ENCODE measurements around the gene NRTN.
"Not testable (repeated sequence)": the region's sequence is repeated elsewhere in the genome, so short reads cannot be mapped to it uniquely, and the experiment has no call there.

NRTN gene

DNA sequence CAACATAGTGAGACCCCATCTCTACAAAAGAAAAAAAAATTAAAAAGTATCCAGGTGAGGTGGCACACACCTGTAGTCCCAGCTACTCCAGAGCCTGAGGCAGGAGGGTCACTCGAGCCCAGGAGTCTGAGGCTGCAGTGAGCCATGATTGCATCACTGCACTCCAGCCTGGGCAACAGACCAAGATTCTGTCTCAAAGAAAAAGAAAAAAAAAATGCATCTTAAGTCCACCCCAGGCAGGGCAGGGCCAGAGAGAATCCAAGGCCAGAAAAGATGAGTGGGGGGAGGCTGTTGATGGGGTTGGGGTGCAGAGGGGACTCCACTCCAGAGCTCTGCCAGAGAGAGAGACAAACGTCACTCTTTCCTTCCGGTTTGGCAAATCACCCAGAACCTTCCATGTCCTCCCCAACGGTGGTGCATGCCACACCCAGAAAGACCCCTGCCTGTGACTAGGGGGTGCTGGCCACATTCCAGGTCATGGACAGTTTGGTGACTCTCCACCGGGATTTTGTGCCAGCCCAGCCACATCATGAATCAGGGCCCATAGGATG lies 46.0 kb downstream of the NRTN start:
- no peak for DNase-seq (ENCODE audit: low read depth in 1 of 2, low spot score in 1 of 2)
- TF ChIP-seq GABPA (IDR thresholded peaks at IDR 0.05; ENCODE audit: low read depth), result no peak
- TF ChIP-seq, protein P1, sequence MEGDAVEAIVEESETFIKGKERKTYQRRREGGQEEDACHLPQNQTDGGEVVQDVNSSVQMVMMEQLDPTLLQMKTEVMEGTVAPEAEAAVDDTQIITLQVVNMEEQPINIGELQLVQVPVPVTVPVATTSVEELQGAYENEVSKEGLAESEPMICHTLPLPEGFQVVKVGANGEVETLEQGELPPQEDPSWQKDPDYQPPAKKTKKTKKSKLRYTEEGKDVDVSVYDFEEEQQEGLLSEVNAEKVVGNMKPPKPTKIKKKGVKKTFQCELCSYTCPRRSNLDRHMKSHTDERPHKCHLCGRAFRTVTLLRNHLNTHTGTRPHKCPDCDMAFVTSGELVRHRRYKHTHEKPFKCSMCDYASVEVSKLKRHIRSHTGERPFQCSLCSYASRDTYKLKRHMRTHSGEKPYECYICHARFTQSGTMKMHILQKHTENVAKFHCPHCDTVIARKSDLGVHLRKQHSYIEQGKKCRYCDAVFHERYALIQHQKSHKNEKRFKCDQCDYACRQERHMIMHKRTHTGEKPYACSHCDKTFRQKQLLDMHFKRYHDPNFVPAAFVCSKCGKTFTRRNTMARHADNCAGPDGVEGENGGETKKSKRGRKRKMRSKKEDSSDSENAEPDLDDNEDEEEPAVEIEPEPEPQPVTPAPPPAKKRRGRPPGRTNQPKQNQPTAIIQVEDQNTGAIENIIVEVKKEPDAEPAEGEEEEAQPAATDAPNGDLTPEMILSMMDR (IDR thresholded peaks at IDR 0.05; ENCODE audit: insufficient read depth, low read length), result no peak
- TF ChIP-seq POLR2AphosphoS5 (IDR thresholded peaks at IDR 0.05; ENCODE audit: low read depth), result no peak
- TF ChIP-seq, protein P2, sequence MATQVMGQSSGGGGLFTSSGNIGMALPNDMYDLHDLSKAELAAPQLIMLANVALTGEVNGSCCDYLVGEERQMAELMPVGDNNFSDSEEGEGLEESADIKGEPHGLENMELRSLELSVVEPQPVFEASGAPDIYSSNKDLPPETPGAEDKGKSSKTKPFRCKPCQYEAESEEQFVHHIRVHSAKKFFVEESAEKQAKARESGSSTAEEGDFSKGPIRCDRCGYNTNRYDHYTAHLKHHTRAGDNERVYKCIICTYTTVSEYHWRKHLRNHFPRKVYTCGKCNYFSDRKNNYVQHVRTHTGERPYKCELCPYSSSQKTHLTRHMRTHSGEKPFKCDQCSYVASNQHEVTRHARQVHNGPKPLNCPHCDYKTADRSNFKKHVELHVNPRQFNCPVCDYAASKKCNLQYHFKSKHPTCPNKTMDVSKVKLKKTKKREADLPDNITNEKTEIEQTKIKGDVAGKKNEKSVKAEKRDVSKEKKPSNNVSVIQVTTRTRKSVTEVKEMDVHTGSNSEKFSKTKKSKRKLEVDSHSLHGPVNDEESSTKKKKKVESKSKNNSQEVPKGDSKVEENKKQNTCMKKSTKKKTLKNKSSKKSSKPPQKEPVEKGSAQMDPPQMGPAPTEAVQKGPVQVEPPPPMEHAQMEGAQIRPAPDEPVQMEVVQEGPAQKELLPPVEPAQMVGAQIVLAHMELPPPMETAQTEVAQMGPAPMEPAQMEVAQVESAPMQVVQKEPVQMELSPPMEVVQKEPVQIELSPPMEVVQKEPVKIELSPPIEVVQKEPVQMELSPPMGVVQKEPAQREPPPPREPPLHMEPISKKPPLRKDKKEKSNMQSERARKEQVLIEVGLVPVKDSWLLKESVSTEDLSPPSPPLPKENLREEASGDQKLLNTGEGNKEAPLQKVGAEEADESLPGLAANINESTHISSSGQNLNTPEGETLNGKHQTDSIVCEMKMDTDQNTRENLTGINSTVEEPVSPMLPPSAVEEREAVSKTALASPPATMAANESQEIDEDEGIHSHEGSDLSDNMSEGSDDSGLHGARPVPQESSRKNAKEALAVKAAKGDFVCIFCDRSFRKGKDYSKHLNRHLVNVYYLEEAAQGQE (IDR thresholded peaks at IDR 0.05; ENCODE audit: insufficient replicate concordance, low read depth), result no peak
- no peak for TF ChIP-seq SPI1 (IDR thresholded peaks at IDR 0.05; ENCODE audit: borderline replicate concordance, low read depth)
- no peaks in the 10 kb centered on the region for H3K27me3 ChIP-seq (ENCODE audit: insufficient read depth, poor library complexity, severe bottlenecking)
- no peak overlapping the region for H3K27ac ChIP-seq (replicated peaks)
- no peak overlapping the region for H3K4me3 ChIP-seq (replicated peaks; ENCODE audit: insufficient read depth, low read length)

DNA sequence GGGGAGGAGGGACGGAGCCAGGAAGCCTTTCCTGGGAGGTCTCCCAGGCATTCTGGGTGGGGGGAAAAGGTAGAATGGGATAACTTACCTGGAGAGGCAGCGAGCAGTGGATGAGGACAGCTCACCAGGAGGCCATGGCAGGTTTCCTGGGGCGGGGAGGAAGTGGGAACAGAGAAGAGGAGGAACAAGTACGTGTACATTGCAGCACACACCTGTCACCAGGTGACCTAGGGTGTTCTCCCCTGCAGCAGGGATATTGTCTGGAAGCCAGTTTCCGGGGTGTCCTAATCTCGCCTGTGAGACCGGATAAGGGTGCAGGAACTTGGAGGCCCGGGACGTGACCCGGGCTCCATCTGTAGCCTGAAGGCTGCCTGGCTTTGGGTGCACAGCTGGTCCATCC lies 46.4 kb downstream of the NRTN start, which contains the start of gene FUT3:
Gene FUT3, minus strand, starts transcription at position 148 of the 400 bp plus-strand sequence.
- Histone ChIP-seq H3K27me3 (ENCODE audit: insufficient read depth, poor library complexity, severe bottlenecking) (no peaks in the 10 kb centered on the region), H3K27ac (replicated peaks) (no peak within 1 kb of the TSS), H3K4me3 (replicated peaks; ENCODE audit: insufficient read depth, low read length) (no peak within 1 kb of the TSS)
- TF ChIP-seq POLR2AphosphoS5 (IDR thresholded peaks at IDR 0.05; ENCODE audit: low read depth) (no peak), GABPA (IDR thresholded peaks at IDR 0.05; ENCODE audit: low read depth) (no peak), SPI1 (IDR thresholded peaks at IDR 0.05; ENCODE audit: borderline replicate concordance, low read depth) (no peak)
- TF ChIP-seq, protein P2 (IDR thresholded peaks at IDR 0.05; ENCODE audit: insufficient replicate concordance, low read depth), result no peak
- TF ChIP-seq, protein P1 (IDR thresholded peaks at IDR 0.05; ENCODE audit: insufficient read depth, low read length), result no peak
- DNase-seq (ENCODE audit: low read depth in 1 of 2, low spot score in 1 of 2), result no peak

DNA sequence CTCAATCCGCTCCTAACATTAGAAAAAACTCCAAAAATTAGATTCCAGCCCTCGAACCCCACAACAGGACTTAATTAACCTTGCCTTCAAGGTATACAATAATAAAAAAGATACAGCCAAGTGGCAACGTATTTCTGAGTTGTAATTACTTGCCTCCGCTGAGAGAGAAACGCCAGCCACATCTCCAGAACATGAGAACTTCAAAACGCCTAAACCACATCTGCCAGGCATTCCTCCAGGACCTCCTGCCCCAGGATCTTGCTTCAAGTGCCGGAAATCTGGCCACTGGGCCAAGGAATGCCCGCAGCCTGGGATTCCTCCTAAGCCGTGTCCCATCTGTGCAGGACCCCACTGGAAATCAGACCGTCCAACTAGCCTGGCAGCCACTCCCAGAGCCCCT lies 49.3 kb downstream of the NRTN start:
- not testable (repeated sequence) for DNase-seq (ENCODE audit: low read depth in 1 of 2, low spot score in 1 of 2); H3K27me3 ChIP-seq (ENCODE audit: insufficient read depth, poor library complexity, severe bottlenecking); H3K27ac ChIP-seq (replicated peaks)

DNA sequence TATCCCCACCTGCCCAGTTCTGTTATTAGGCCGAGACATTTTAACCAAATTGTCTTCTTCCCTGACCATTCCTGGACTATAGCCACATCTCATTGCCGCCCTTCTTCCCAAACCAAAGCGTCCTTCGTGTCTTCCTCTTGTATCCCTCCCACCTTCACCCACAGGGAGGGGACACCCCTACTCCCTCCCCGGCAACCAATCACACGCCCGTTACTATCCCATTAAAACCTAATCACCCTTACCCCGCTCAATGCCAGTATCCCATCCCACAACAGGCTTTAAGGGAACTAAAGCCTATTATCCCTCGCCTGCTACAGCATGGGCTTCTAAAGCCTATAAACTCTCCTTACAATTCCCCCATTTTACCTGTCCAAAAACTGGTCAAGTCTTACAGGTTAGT lies 50.3 kb downstream of the NRTN start:
- H3K27me3 ChIP-seq (ENCODE audit: insufficient read depth, poor library complexity, severe bottlenecking); DNase-seq (ENCODE audit: low read depth in 1 of 2, low spot score in 1 of 2); H3K4me3 ChIP-seq (replicated peaks; ENCODE audit: insufficient read depth, low read length); H3K27ac ChIP-seq (replicated peaks): not testable (repeated sequence)

More for the DNA sequence above, 49.3 kb downstream of the NRTN start:
- not testable (repeated sequence) for H3K4me3 ChIP-seq (replicated peaks; ENCODE audit: insufficient read depth, low read length)
